ENCODE results near the gene DUS2. TPM values are rescaled to one million over a fixed set of nuclear protein-coding genes. Genes with fewer than 3 reads are reported as not detected.
"Not testable (repeated sequence)": the region's sequence is repeated elsewhere in the genome, so short reads cannot be mapped to it uniquely, and the experiment has no call there.

DUS2 gene
- total and polyA plus RNA-seq, 2 experiments from 2014 or later = 21.3 to 29.7 TPM

DNA sequence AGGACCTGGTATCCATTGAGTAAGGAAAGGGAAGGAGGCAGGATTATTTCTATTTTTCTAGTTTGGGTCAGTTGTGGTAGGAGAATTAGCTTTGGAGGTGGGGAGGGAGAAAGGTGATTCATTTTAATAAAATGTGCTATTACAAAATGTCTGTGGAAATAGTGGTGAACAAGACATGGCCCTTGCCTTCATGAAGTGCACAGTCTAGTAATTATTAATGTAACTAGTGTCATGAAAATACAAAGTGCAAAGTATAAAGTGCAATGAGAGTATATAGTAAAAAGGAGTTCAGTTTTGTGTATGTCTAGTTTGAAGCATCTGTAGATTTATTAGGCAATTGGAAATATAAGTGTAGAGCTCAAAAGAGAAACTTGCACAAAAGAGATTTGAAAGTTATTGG is 74.0 kb downstream of the DUS2 start:
- no peak for DNase-seq (ENCODE audit: low read depth in 1 of 2, low spot score in 1 of 2)
- H3K36me3 ChIP-seq = no peaks in the 10 kb centered on the region
- peaks cover 2% of the 10 kb centered on the region for H3K4me1 ChIP-seq (ENCODE audit: low read depth)
- H3K27ac ChIP-seq = no peak overlapping the region
- no peaks in the 10 kb centered on the region for H3K9me3 ChIP-seq (ENCODE audit: low read depth)
- H3K4me3 ChIP-seq = no peak overlapping the region
- no peaks in the 10 kb centered on the region for H3K27me3 ChIP-seq
- TF ChIP-seq, protein P1, sequence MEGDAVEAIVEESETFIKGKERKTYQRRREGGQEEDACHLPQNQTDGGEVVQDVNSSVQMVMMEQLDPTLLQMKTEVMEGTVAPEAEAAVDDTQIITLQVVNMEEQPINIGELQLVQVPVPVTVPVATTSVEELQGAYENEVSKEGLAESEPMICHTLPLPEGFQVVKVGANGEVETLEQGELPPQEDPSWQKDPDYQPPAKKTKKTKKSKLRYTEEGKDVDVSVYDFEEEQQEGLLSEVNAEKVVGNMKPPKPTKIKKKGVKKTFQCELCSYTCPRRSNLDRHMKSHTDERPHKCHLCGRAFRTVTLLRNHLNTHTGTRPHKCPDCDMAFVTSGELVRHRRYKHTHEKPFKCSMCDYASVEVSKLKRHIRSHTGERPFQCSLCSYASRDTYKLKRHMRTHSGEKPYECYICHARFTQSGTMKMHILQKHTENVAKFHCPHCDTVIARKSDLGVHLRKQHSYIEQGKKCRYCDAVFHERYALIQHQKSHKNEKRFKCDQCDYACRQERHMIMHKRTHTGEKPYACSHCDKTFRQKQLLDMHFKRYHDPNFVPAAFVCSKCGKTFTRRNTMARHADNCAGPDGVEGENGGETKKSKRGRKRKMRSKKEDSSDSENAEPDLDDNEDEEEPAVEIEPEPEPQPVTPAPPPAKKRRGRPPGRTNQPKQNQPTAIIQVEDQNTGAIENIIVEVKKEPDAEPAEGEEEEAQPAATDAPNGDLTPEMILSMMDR (IDR thresholded peaks at IDR 0.05; ENCODE audit: low read depth, low read length) = no peak

DNA sequence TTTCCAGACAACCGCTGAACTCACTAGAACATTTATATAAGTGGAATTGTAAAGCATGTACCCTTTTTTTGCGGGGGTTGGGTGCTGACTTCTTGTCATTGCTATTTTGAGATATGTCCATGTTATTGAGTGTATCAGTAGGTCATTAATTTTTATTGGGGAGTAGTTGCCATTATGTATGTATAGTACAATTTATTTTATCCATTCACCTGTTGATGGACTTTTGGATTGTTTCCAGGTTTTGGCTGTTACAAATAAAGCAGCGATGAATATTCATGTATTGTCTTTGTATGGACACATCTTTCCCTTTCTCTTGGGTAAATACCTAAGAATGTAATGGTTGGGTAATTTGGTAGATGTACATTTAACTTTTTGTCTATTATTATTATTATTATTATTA is 74.8 kb downstream of the DUS2 start:
- H3K27ac ChIP-seq = no peak overlapping the region
- TF ChIP-seq, protein P1 (IDR thresholded peaks at IDR 0.05; ENCODE audit: low read depth, low read length) = no peak
- no peak overlapping the region for H3K4me3 ChIP-seq
- H3K36me3 ChIP-seq = no peaks in the 10 kb centered on the region
- H3K4me1 ChIP-seq (ENCODE audit: low read depth) = peaks cover 2% of the 10 kb centered on the region
- DNase-seq (ENCODE audit: low read depth in 1 of 2, low spot score in 1 of 2) = no peak
- no peaks in the 10 kb centered on the region for H3K27me3 ChIP-seq
- H3K9me3 ChIP-seq (ENCODE audit: low read depth) = no peaks in the 10 kb centered on the region

DNA sequence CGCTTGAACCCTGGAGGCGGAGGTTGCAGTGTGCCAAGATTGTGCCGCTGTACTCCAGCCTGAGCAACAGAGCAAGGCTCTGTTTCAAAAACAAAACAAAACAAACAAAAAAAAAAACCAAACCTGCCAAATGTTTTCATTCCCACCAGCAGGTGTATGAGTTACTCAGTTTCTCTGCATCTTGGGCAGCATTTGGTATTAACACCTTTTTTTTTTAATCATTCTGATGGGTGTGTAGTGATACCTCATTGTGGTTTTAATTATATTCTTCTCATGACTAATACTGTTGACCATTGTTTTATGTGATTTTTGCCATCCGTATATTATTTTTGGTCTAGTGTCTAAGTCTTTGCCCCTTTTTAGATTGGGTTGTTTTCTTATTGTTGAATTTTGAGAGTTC is 77.4 kb downstream of the DUS2 start:
- H3K27me3 ChIP-seq = no peaks in the 10 kb centered on the region
- DNase-seq (ENCODE audit: low read depth in 1 of 2, low spot score in 1 of 2) = no peak
- no peak overlapping the region for H3K4me3 ChIP-seq
- H3K4me1 ChIP-seq (ENCODE audit: low read depth) = peaks cover 2% of the 10 kb centered on the region
- TF ChIP-seq, protein P1 (IDR thresholded peaks at IDR 0.05; ENCODE audit: low read depth, low read length) = no peak
- H3K36me3 ChIP-seq = no peaks in the 10 kb centered on the region
- H3K9me3 ChIP-seq (ENCODE audit: low read depth) = no peaks in the 10 kb centered on the region
- no peak overlapping the region for H3K27ac ChIP-seq

DNA sequence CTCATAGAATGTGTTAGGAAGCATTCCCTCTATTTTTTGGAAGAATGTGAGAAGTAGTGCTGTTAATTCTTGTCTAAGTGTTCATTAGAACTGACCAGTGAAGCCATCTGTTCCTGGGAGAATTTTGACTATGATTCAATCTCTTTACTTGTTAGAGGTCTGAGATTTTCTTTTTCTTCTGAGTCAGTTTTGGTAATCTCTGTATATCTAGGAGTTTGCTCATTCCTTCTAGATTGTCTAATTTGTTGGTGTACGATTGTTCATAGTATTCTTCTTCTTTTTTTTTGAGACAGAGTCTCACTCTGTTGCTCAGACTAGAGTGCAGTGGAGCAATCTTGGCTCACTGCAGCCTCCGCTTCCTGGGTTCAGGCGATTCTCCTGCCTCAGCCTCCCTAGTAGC is 82.5 kb downstream of the DUS2 start:
- TF ChIP-seq, protein P1 (IDR thresholded peaks at IDR 0.05; ENCODE audit: low read depth, low read length) = no peak
- no peaks in the 10 kb centered on the region for H3K9me3 ChIP-seq (ENCODE audit: low read depth)
- H3K4me3 ChIP-seq = no peak overlapping the region
- H3K36me3 ChIP-seq = no peaks in the 10 kb centered on the region
- no peak for DNase-seq (ENCODE audit: low read depth in 1 of 2, low spot score in 1 of 2)
- no peaks in the 10 kb centered on the region for H3K4me1 ChIP-seq (ENCODE audit: low read depth)
- no peak overlapping the region for H3K27ac ChIP-seq
- no peaks in the 10 kb centered on the region for H3K27me3 ChIP-seq

DNA sequence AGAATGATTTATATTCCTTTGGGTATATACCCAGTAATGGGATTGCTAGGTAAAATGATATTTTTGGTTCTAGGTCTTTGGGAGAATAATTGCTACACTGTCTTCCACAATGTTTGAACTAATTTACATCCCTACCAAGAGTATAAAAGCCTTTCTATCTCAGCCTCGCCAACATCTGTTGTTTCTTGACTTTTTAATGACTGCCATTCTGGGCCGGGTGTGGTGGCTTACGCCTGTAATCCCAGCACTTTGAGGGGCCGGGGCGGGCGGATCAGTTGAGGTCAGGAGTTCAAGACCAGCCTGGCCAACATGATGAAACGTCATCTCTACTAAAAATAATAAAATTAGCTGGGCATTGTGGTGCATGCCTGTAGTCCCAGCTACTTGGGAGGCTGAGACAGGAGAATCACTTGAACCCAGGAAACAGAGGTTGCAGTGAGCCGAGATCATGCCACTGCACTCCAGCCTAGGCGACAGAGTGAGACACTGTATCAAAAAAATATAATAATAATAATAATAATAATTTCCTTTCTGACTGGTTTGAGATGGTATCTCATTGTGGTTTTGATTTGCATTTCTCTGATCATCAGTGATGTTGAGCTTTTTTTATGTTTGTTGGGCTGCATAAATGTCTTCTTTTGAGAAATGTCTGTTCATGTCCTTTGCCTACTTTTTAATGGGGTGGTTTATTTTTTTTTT is 84.3 kb downstream of the DUS2 start:
- not testable (repeated sequence) for H3K4me1 ChIP-seq (ENCODE audit: low read depth); H3K36me3 ChIP-seq; H3K27ac ChIP-seq

DNA sequence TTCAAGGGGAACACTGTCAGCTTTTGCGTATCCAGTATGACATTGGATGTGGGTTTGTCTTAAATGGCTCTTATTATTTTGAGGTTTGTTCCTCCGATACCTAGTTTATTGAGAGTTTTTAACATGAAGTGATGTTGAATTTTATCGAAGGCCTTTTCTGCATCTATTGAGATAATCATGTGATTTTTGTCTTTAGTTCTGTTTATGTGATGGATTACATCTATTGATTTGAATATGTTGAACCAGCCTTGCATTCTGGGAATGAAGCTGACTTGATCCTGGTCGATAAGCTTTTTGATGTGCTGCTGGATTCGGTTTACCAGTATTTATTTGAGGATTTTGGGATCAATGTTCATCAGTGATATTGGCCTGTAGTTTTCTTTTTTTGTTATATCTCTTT is 86.1 kb downstream of the DUS2 start:
- DNase-seq (ENCODE audit: low read depth in 1 of 2, low spot score in 1 of 2); H3K27ac ChIP-seq; H3K4me3 ChIP-seq: not testable (repeated sequence)

More for the DNA sequence above, 84.3 kb downstream of the DUS2 start:
- not testable (repeated sequence) for DNase-seq (ENCODE audit: low read depth in 1 of 2, low spot score in 1 of 2); H3K9me3 ChIP-seq (ENCODE audit: low read depth); H3K4me3 ChIP-seq; H3K27me3 ChIP-seq

DNA sequence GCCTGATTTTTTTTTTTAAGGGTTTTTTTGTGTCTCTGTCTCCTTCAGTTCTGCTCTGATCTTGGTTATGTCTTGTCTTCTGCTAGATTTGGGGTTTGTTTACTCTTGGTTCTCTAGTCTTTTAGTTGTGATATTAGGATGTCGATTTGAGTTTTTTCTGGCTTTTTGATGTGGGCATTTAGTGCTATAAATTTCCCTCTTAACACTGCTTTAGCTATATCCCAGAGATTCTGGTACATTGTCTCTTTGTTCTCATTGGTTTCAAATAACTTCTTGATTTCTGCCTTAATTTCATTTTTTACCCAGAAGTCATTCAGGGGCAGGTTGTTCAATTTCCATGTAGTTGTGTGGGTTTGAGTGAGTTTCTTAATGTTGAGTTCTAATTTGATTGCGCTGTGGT is 87.5 kb downstream of the DUS2 start:
- not testable (repeated sequence) for H3K36me3 ChIP-seq; DNase-seq (ENCODE audit: low read depth in 1 of 2, low spot score in 1 of 2); H3K27me3 ChIP-seq; H3K4me3 ChIP-seq; H3K27ac ChIP-seq; H3K4me1 ChIP-seq (ENCODE audit: low read depth); H3K9me3 ChIP-seq (ENCODE audit: low read depth)

More for the DNA sequence above, 86.1 kb downstream of the DUS2 start:
- not testable (repeated sequence) for H3K36me3 ChIP-seq; H3K27me3 ChIP-seq; H3K9me3 ChIP-seq (ENCODE audit: low read depth); H3K4me1 ChIP-seq (ENCODE audit: low read depth)
